Lower leg skin (tissue), 3 donors: ENCODE measurements around the gene TMEM225B.

Experiments used
- POLR2A ChIP-seq, 2 donors: fragments of 450-650 bp; IDR thresholded peaks; one replicate each; pipeline ENCODE4 v1.6.1; 2016 to 2017; ENCODE audit warnings: antibody characterized with exemption in 2 of 2, mild to moderate bottlenecking in 1 of 2, moderate library complexity in 1 of 2
- TF ChIP-seq, protein P1 (sequence below), 3 donors: fragments of 450-650 bp; IDR thresholded peaks; one replicate each; pipeline ENCODE4 v1.5.1; 2016; ENCODE audit warnings: antibody characterized with exemption in 3 of 3, mild to moderate bottlenecking in 3 of 3, moderate library complexity in 2 of 3

DNA sequence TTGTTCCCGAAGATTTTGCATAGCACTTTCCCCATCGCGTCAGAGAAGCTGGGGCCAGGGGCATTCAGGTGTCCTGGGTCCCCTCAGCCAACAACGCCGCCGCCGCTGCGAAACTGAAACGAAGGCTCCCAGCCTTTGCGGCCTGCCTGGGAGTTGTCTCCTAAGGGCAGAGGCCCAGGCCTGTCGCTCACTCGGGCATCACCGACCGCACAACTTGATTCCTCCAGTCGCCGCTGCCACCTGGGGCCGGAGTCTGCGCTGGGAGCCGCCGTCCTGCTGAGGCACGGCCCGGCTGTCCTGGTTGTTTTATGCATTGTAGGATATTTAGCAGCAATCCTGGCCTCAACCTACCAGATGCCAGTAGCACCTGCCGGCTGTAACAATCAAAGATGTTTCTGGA, 40.7 kb downstream of the TMEM225B start:
- TF ChIP-seq, protein P1, sequence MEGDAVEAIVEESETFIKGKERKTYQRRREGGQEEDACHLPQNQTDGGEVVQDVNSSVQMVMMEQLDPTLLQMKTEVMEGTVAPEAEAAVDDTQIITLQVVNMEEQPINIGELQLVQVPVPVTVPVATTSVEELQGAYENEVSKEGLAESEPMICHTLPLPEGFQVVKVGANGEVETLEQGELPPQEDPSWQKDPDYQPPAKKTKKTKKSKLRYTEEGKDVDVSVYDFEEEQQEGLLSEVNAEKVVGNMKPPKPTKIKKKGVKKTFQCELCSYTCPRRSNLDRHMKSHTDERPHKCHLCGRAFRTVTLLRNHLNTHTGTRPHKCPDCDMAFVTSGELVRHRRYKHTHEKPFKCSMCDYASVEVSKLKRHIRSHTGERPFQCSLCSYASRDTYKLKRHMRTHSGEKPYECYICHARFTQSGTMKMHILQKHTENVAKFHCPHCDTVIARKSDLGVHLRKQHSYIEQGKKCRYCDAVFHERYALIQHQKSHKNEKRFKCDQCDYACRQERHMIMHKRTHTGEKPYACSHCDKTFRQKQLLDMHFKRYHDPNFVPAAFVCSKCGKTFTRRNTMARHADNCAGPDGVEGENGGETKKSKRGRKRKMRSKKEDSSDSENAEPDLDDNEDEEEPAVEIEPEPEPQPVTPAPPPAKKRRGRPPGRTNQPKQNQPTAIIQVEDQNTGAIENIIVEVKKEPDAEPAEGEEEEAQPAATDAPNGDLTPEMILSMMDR (IDR thresholded peaks at IDR 0.05), result no peak
- no peak for TF ChIP-seq POLR2A (IDR thresholded peaks at IDR 0.05)
